Suprapubic skin (tissue), 3 donors: ENCODE results near the gene SPINT2.

Experiments used
- CTCF ChIP-seq, 2 donors: fragments of 200-600 bp in 1 of 2; fragments of 450-650 bp in 1 of 2; sonication (generic) in 1 of 2; IDR thresholded peaks; one replicate each; pipeline ENCODE4 v1.5.1; 2016 to 2019; ENCODE audit warnings: antibody characterized with exemption in 2 of 2, mild to moderate bottlenecking in 1 of 2, moderate library complexity in 1 of 2
- POLR2AphosphoS5 ChIP-seq, 3 donors: sonication (generic); formaldehyde crosslinking; IDR thresholded peaks; one replicate each; pipeline ENCODE4 v1.6.1; 2017; ENCODE audit warnings: antibody characterized with exemption in 3 of 3

- TF ChIP-seq CTCF (IDR thresholded peaks at IDR 0.05) (no peak), POLR2AphosphoS5 (IDR thresholded peaks at IDR 0.05) (no peak)
Measured at GRCh38 chr19:38234615-38235014, 29.8 kb upstream of the SPINT2 start.
